ENCODE results near the gene RFC2. TPM values are rescaled to one million over a fixed set of nuclear protein-coding genes. Genes with fewer than 3 reads are reported as not detected.

Gene RFC2
- total and polyA plus RNA-seq, 2 of the 8 experiments (the other 6 are each of a cell fraction or from before 2014, with no cell fraction given) = 52.9 to 85.4 TPM

GRCh38 chr7:74300926-74301325 lies 46.7 kb upstream of the RFC2 start:
- H3K23ac ChIP-seq (ENCODE audit: insufficient read length) = no peak overlapping the region
- WGBS, 2 experiments (ENCODE audit: extremely low coverage in 1 of 2, insufficient coverage in 1 of 2, insufficient read length in 1 of 2, insufficient replicate concordance in 2 of 2, low coverage in 1 of 2, low lambda C conversion rate in 2 of 2, missing lambda C conversion rate in 1 of 2) = 93% methylated on average over 4 of the region's 4 CpGs; no CpG with 5 or more reads in 1 of the 2 experiments
- FAIRE-seq (no peak), DNase-seq (ENCODE audit: low read depth in 1 of 2, low spot score in 2 of 2) (no peak)
- H3K27me3 ChIP-seq (replicated peaks in 1 of 4; ENCODE audit: control insufficient read depth in 3 of 4, extremely low read depth in 1 of 4, insufficient read depth in 3 of 4, low read length in 3 of 4) = no peaks in the 10 kb centered on the region
- no peak overlapping the region for H4K8ac ChIP-seq (ENCODE audit: extremely low read depth, insufficient read depth, low read length)
- H4K20me1 ChIP-seq (replicated peaks in 1 of 2; ENCODE audit: control insufficient read depth in 1 of 2, insufficient read depth in 2 of 2, low read length in 2 of 2) = peaks cover 5 to 19% of the 10 kb centered on the region in 2 experiments
- no peak overlapping the region for H4K5ac ChIP-seq (ENCODE audit: insufficient read length, low read depth, low read length)
- no peak overlapping the region for H2BK15ac ChIP-seq (ENCODE audit: low read length)
- H3K79me2 ChIP-seq (ENCODE audit: control insufficient read depth in 1 of 2, insufficient read depth in 2 of 2, low read length in 2 of 2) = peaks cover 0 to 43% of the 10 kb centered on the region in 2 experiments; a peak in 2 of 4 replicates
- no peak overlapping the region for H3K4me3 ChIP-seq (ENCODE audit: extremely low read depth in 1 of 4, insufficient read depth in 2 of 4, low read depth in 3 of 4, low read length in 4 of 4)
- peaks cover 8% of the 10 kb centered on the region; the same call in 1 of the 2 replicates for H3K79me1 ChIP-seq (ENCODE audit: low read depth, low read length)
- H2AFZ ChIP-seq (ENCODE audit: low read length) = no peak overlapping the region
- H2BK12ac ChIP-seq (ENCODE audit: low read depth, low read length) = no peak overlapping the region
- ChIA-PET POLR2A (ENCODE audit: partially characterized antibody) (no interaction called here), CTCF (ENCODE audit: partially characterized antibody) (interaction anchor here (0.6 to 1.8 kb wide), 3 partner anchors 26 to 287 kb away, joined by 3 to 5 read pairs (median 5); no protein-coding TSS in a partner anchor)
- no peak overlapping the region for H3K14ac ChIP-seq (ENCODE audit: insufficient read length)
- peaks cover 0 to 2% of the 10 kb centered on the region in 2 experiments; a peak in 1 of 4 replicates for H3K9me3 ChIP-seq (ENCODE audit: insufficient read depth in 2 of 2, low read depth in 1 of 2, low read length in 1 of 2)
- H3K9ac ChIP-seq (replicated peaks in 1 of 4; ENCODE audit: extremely low read depth in 1 of 4, low read depth in 3 of 4, low read length in 3 of 4) = no peak overlapping the region
- no peaks in the 10 kb centered on the region; a peak in 1 of 8 replicates for H3K36me3 ChIP-seq (ENCODE audit: control insufficient read depth in 2 of 4, insufficient read depth in 4 of 4, low read length in 3 of 4)
- no peak overlapping the region for H3K27ac ChIP-seq (ENCODE audit: low read depth, low read length)
- no peak overlapping the region for H4K91ac ChIP-seq (replicated peaks; ENCODE audit: insufficient read length, low read length)
- no peak overlapping the region for H3K4me2 ChIP-seq (ENCODE audit: insufficient read depth in 1 of 2, low read depth in 2 of 2, low read length in 2 of 2)
- H2AK5ac ChIP-seq (ENCODE audit: low read depth, low read length) = no peak overlapping the region
- H3K56ac ChIP-seq (replicated peaks; ENCODE audit: insufficient read length, low read depth, low read length) = no peak overlapping the region
- no peak overlapping the region for H2BK120ac ChIP-seq (replicated peaks; ENCODE audit: low read depth, low read length)
- no peaks in the 10 kb centered on the region for H3K23me2 ChIP-seq (ENCODE audit: low read depth, low read length)
- no peak overlapping the region for H2BK20ac ChIP-seq (ENCODE audit: low read length)
- no peaks in the 10 kb centered on the region; a peak in 1 of 7 replicates for H3K4me1 ChIP-seq (replicated peaks in 1 of 4; ENCODE audit: control insufficient read depth in 3 of 4, insufficient read depth in 4 of 4, low read length in 3 of 4)
- H2BK5ac ChIP-seq (ENCODE audit: low read depth, low read length) = no peak overlapping the region
- H3K4ac ChIP-seq (replicated peaks; ENCODE audit: insufficient read length, low read depth, low read length) = no peak overlapping the region
- H3K18ac ChIP-seq (ENCODE audit: extremely low read depth, low read length) = no peak overlapping the region
- TF ChIP-seq EZH2 (IDR thresholded peaks at IDR 0.05; ENCODE audit: low read depth, low read length, severe bottlenecking) = no peak
- no peak for TF ChIP-seq CBX5 (IDR thresholded peaks at IDR 0.05; ENCODE audit: low read depth, low read length)
- no peak for TF ChIP-seq ATF3 (IDR thresholded peaks at IDR 0.05; ENCODE audit: insufficient read depth, low read depth, low read length)
- TF ChIP-seq TAF7 (optimal IDR thresholded peaks at IDR 0.05; ENCODE audit: borderline replicate concordance, low read depth, low read length) = no peak
- TF ChIP-seq POU5F1 (IDR thresholded peaks at IDR 0.05; ENCODE audit: low read depth, low read length) = no peak
- no peak for TF ChIP-seq RFX5 (IDR thresholded peaks at IDR 0.05; ENCODE audit: borderline replicate concordance, low read depth, low read length)
- TF ChIP-seq CREB1 (IDR thresholded peaks at IDR 0.05) = no peak

Data from H1 (cell line).